H1 (cell line): ENCODE measurements around the gene CYP27B1. TPM values are rescaled to one million over a fixed set of nuclear protein-coding genes. Genes with fewer than 3 reads are reported as not detected.

Source experiments
- CTCF ChIA-PET: fragments of 300-600 bp; sonication (Branson Sonifier 250); formaldehyde crosslinking; loops from one replicate; lab custom pipeline; 2021; ENCODE audit not compliant: partially characterized antibody; lab: Charles Lee
- POLR2A ChIA-PET: fragments of 300-600 bp; sonication (Branson Sonifier 250); formaldehyde crosslinking; loops from one replicate; lab custom pipeline; 2021; ENCODE audit warnings: inconsistent platforms; ENCODE audit not compliant: partially characterized antibody; lab: Charles Lee
- DNase-seq, 2 experiments: peaks; one replicate each; pipeline versions ENCODE4 v3.0.0 to v3.0.0-alpha.2; 2010 to 2022; ENCODE audit warnings: low spot score in 2 of 2, low read depth in 1 of 2, mixed read lengths in 1 of 2
- FAIRE-seq: peaks from 2 replicates; lab custom pipeline; 2011; peaks lifted over from hg19 to GRCh38; lab: Jason Lieb, UNC
- H2AFZ ChIP-seq: 2 replicates; pipeline ENCODE4 v1.8.1; 2012; ENCODE audit warnings: low read length, inconsistent platforms
- H2AK5ac ChIP-seq: 2 replicates; pipeline ENCODE4 v1.6.1; 2013; ENCODE audit warnings: low read depth, low read length
- H2BK120ac ChIP-seq: replicated peaks from 2 replicates; pipeline ENCODE3; 2013; ENCODE audit warnings: low read depth, low read length, inconsistent platforms
- H2BK12ac ChIP-seq: 2 replicates; pipeline ENCODE4 v1.6.1; 2013; ENCODE audit warnings: low read depth, low read length
- H2BK15ac ChIP-seq: 2 replicates; pipeline ENCODE4 v1.6.1; 2013; ENCODE audit warnings: low read length
- H2BK20ac ChIP-seq: 2 replicates; pipeline ENCODE4 v1.6.1; 2013; ENCODE audit warnings: low read length
- H2BK5ac ChIP-seq: 2 replicates; pipeline ENCODE4 v1.6.1; 2013; ENCODE audit warnings: low read depth, low read length
- H3K14ac ChIP-seq: 2 replicates; pipeline ENCODE4 v1.6.1; 2013; ENCODE audit warnings: inconsistent platforms; ENCODE audit not compliant: insufficient read length
- H3K18ac ChIP-seq: 2 replicates; pipeline ENCODE4 v1.6.1; 2013; ENCODE audit warnings: low read length; ENCODE audit errors: extremely low read depth
- H3K23ac ChIP-seq: 2 replicates; pipeline ENCODE4 v1.6.1; 2013; ENCODE audit warnings: inconsistent platforms; ENCODE audit not compliant: insufficient read length
- H3K23me2 ChIP-seq: 2 replicates; pipeline ENCODE4 v1.6.1; 2013; ENCODE audit warnings: low read depth, low read length
- H3K27ac ChIP-seq: 2 replicates; pipeline ENCODE4 v1.6.1; 2011; ENCODE audit warnings: low read depth, low read length, inconsistent platforms
- H3K27me3 ChIP-seq, 4 experiments: replicated peaks in 1 of 4; 1 replicate in 1 of 4; 2 replicates in 3 of 4; pipeline versions ENCODE4 v1.6.1 to v1.8.1; 2011 to 2013; ENCODE audit warnings: low read length in 3 of 4, mild to moderate bottlenecking in 3 of 4, inconsistent platforms in 2 of 4, mixed read lengths in 2 of 4, moderate library complexity in 1 of 4; ENCODE audit not compliant: control insufficient read depth in 3 of 4, insufficient read depth in 3 of 4; ENCODE audit errors: extremely low read depth in 1 of 4
- H3K36me3 ChIP-seq, 4 experiments: 2 replicates each; pipeline versions ENCODE4 v1.6.1 to v1.8.1; 2011 to 2013; ENCODE audit warnings: mild to moderate bottlenecking in 4 of 4, low read length in 3 of 4, moderate library complexity in 2 of 4, control low read depth in 1 of 4, inconsistent platforms in 1 of 4; ENCODE audit not compliant: insufficient read depth in 4 of 4, control insufficient read depth in 2 of 4
- H3K4ac ChIP-seq: replicated peaks from 2 replicates; pipeline ENCODE3; 2013; ENCODE audit warnings: low read length, low read depth, mixed read lengths, inconsistent platforms; ENCODE audit not compliant: insufficient read length
- H3K4me1 ChIP-seq, 4 experiments: replicated peaks in 1 of 4; 1 replicate in 1 of 4; 2 replicates in 3 of 4; pipeline versions ENCODE4 v1.6.1 to v1.8.1; 2011 to 2013; ENCODE audit warnings: low read length in 3 of 4, inconsistent platforms in 2 of 4, mixed read lengths in 1 of 4; ENCODE audit not compliant: insufficient read depth in 4 of 4, control insufficient read depth in 3 of 4
- H3K4me2 ChIP-seq, 2 experiments: 2 replicates each; pipeline versions ENCODE4 v1.6.1 to v1.8.1; 2011 to 2013; ENCODE audit warnings: low read depth in 2 of 2, low read length in 2 of 2, control low read depth in 1 of 2, inconsistent platforms in 1 of 2, mild to moderate bottlenecking in 1 of 2; ENCODE audit not compliant: insufficient read depth in 1 of 2
- H3K4me3 ChIP-seq, 4 experiments: fragments of 200-600, 300-600 bp in 1 of 4; sonication (generic), shearing (Covaris generic), sonication (Bioruptor Twin) in 1 of 4; 2 replicates each; pipeline versions ENCODE4 v1.5.1 to v1.8.1; 2011 to 2016; ENCODE audit warnings: low read length in 4 of 4, low read depth in 3 of 4, control low read depth in 2 of 4, inconsistent platforms in 2 of 4, mild to moderate bottlenecking in 2 of 4, mixed read lengths in 1 of 4, moderate library complexity in 1 of 4; ENCODE audit not compliant: insufficient read depth in 2 of 4; ENCODE audit errors: extremely low read depth in 1 of 4
- H3K56ac ChIP-seq: replicated peaks from 2 replicates; pipeline ENCODE3; 2013; ENCODE audit warnings: low read depth, mild to moderate bottlenecking, mixed read lengths, low read length, inconsistent platforms; ENCODE audit not compliant: insufficient read length
- H3K79me1 ChIP-seq: 2 replicates; pipeline ENCODE4 v1.6.1; 2013; ENCODE audit warnings: low read depth, low read length, control low read depth
- H3K79me2 ChIP-seq, 2 experiments: 2 replicates each; pipeline versions ENCODE4 v1.6.1 to v1.8.1; 2012 to 2013; ENCODE audit warnings: low read length in 2 of 2, mild to moderate bottlenecking in 2 of 2, inconsistent platforms in 1 of 2; ENCODE audit not compliant: insufficient read depth in 2 of 2, control insufficient read depth in 1 of 2
- H3K9ac ChIP-seq, 4 experiments: replicated peaks in 1 of 4; 1 replicate in 1 of 4; 2 replicates in 3 of 4; pipeline versions ENCODE4 v1.6.1 to v1.8.1; 2011 to 2013; ENCODE audit warnings: low read depth in 3 of 4, low read length in 3 of 4, control low read depth in 2 of 4, mild to moderate bottlenecking in 2 of 4, moderate library complexity in 2 of 4, inconsistent platforms in 1 of 4; ENCODE audit errors: extremely low read depth in 1 of 4
- H3K9me3 ChIP-seq, 2 experiments: 2 replicates each; pipeline versions ENCODE4 v1.6.1 to v1.8.1; 2012 to 2013; ENCODE audit warnings: mild to moderate bottlenecking in 2 of 2, moderate library complexity in 2 of 2, control low read depth in 1 of 2, inconsistent platforms in 1 of 2, low read depth in 1 of 2, low read length in 1 of 2, mixed read lengths in 1 of 2; ENCODE audit not compliant: insufficient read depth in 2 of 2
- H4K20me1 ChIP-seq, 2 experiments: replicated peaks in 1 of 2; 2 replicates each; pipeline versions ENCODE3 to v1.8.1; 2011 to 2013; ENCODE audit warnings: inconsistent platforms in 2 of 2, low read length in 2 of 2, mild to moderate bottlenecking in 1 of 2; ENCODE audit not compliant: insufficient read depth in 2 of 2, control insufficient read depth in 1 of 2
- H4K5ac ChIP-seq: 2 replicates; pipeline ENCODE4 v1.6.1; 2013; ENCODE audit warnings: low read length, low read depth, mixed read lengths, inconsistent platforms; ENCODE audit not compliant: insufficient read length
- H4K8ac ChIP-seq: 2 replicates; pipeline ENCODE4 v1.8.0; 2013; ENCODE audit warnings: mild to moderate bottlenecking, moderate library complexity, low read length, inconsistent platforms; ENCODE audit not compliant: insufficient read depth; ENCODE audit errors: extremely low read depth
- H4K91ac ChIP-seq: replicated peaks from 2 replicates; pipeline ENCODE3; 2013; ENCODE audit warnings: low read length, mixed read lengths, inconsistent platforms; ENCODE audit not compliant: insufficient read length
- ASH2L ChIP-seq: fragments of 200-600, 300-600 bp; sonication (generic); IDR thresholded peaks from one replicate; pipeline ENCODE4 v1.7.1; 2017; ENCODE audit warnings: low read length
- POLR2AphosphoS5 ChIP-seq: IDR thresholded peaks from 2 replicates; pipeline ENCODE4 v1.6.1; 2011; ENCODE audit warnings: low read depth, low read length
- SIX5 ChIP-seq: IDR thresholded peaks from 2 replicates; pipeline ENCODE4 v1.6.1; 2011; ENCODE audit warnings: mild to moderate bottlenecking, low read depth, low read length
- whole genome bisulfite sequencing, 2 experiments: shearing (Covaris generic) in 1 of 2; methylation state at CpG; one replicate each; pipeline versions ENCODE4 v1.1.6 to v1.1.7; 2013 to 2015; ENCODE audit warnings: low lambda C conversion rate in 2 of 2, mixed read lengths in 2 of 2, inconsistent platforms in 1 of 2, low coverage in 1 of 2, missing lambda C conversion rate in 1 of 2; ENCODE audit not compliant: insufficient replicate concordance in 2 of 2, insufficient coverage in 1 of 2, insufficient read length in 1 of 2; ENCODE audit errors: extremely low coverage in 1 of 2, missing lambda C conversion rate in 1 of 2; 5-methylcytosine and 5-hydroxymethylcytosine counted together
- polyA plus RNA-seq, 7 experiments: library from polyadenylated mRNA; depleted of rRNA in 3 of 7; stranded (reverse) in 5 of 7; unstranded in 2 of 7; fragments of >200 nt in 5 of 7; fragments of 200-250 nt in 2 of 7; gene quantifications; 1 replicate in 5 of 7; 2 replicates in 1 of 7; 4 replicates in 1 of 7; pipeline versions ENCODE4 v1.2.1 to v1.2.3, GENCODE V29; 2011 to 2013; ENCODE audit warnings: missing spikeins in 2 of 7, mixed read lengths in 2 of 7
- total RNA-seq: library from RNA; stranded (reverse); fragmentation: NEBNext Ultra II Directional; extraction: Animal tissue kit (Norgen Biotek cat#: 25700); gene quantifications from 2 replicates; pipeline ENCODE4 v1.2.1, GENCODE V29; 2021

CYP27B1 gene
- total and polyA plus RNA-seq, 2 of the 8 experiments (the other 6 are each of a cell fraction or from before 2014, with no cell fraction given) = 2.9 to 3.3 TPM

- POLR2A ChIA-PET = interaction anchor here (1.0 to 9.6 kb wide), 9 partner anchors 8 to 84 kb away, joined by 3 to 71 read pairs (median 4); partner anchors contain the start of genes CTDSP2, EEF1AKMT3 and METTL1
- CTCF ChIA-PET = interaction anchor here (0.6 to 10.4 kb wide), 9 partner anchors 12 to 1599 kb away, joined by 3 to 146 read pairs (median 4); partner anchors contain the start of gene TSFM
- FAIRE-seq = no peak
Observed at GRCh38 chr12:57813111-57813970, 46.5 kb upstream of the CYP27B1 start.

More at GRCh38 chr12:57813111-57813970, 46.5 kb upstream of the CYP27B1 start:
- Histone ChIP-seq H2AK5ac (no peak overlapping the region), H3K9me3 (no peaks in the 10 kb centered on the region), H3K4me2 (no peak overlapping the region), H3K4me1 (no peaks in the 10 kb centered on the region), H3K56ac (no peak overlapping the region), H3K23ac (no peak overlapping the region), H2BK15ac (no peak overlapping the region), H3K9ac (no peak overlapping the region), H3K4ac (no peak overlapping the region), H3K4me3 (no peak overlapping the region), H4K91ac (no peak overlapping the region), H3K36me3 (peaks cover 0 to 3% (median 0%) of the 10 kb centered on the region in 4 experiments; a peak in 1 of 8 replicates), H3K27me3 (no peaks in the 10 kb centered on the region), H3K14ac (no peak overlapping the region), H3K23me2 (no peaks in the 10 kb centered on the region), H3K18ac (no peak overlapping the region), H2BK120ac (no peak overlapping the region), H4K8ac (no peak overlapping the region; the same call in 1 of the 2 replicates), H3K79me2 (no peaks in the 10 kb centered on the region), H2BK12ac (no peak overlapping the region), H2AFZ (no peak overlapping the region), H3K79me1 (no peaks in the 10 kb centered on the region), H4K5ac (no peak overlapping the region), H2BK5ac (no peak overlapping the region), H3K27ac (no peak overlapping the region), H2BK20ac (no peak overlapping the region), H4K20me1 (no peaks in the 10 kb centered on the region)
- TF ChIP-seq ASH2L (no peak), POLR2AphosphoS5 (no peak), SIX5 (no peak)
- 89% methylated on average over 14 of the region's 14 CpGs; no CpG with 5 or more reads in 1 of the 2 experiments for WGBS, 2 experiments
- no peak for DNase-seq
